ENCODE data around the gene HCN2. TPM values are rescaled to one million over a fixed set of nuclear protein-coding genes. Genes with fewer than 3 reads are reported as not detected.

HCN2 gene
- total RNA-seq, 1 donor: under 0.01 TPM

DNA sequence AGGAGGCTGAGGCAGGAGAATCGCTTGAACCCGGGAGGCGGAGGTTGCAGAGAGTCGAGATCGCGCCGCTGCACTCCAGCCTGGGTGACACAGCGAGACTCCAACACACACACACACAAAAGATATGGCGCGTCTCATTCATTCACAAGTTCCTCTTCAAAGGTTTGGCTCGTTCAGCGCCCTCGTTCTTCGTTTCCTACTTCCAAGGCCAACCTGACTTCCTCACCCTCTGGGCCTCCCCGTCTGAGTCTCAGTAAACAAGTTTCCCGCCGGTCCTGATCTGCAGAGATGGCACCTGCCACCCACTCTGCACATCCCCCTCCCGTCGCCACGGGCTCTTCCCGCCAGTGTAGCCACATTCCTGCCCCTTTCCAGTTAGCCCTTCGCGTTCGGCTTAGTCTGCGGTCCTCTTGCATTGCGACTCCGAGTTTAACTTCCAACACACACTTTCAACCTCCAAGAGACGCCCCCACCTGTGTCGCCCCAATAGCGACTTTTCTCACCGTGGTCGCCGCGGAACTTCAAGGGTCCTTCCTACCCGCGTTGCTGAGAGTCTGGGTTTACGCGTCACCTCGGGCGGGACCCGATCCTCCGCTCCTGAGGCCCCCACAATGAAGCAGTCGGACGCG is 18.6 kb upstream of the HCN2 start:
- DNase-seq (ENCODE audit: low read depth in 2 of 3, low spot score in 2 of 3): peak in 2 of 3 donors; percentile 69 to 78

DNA sequence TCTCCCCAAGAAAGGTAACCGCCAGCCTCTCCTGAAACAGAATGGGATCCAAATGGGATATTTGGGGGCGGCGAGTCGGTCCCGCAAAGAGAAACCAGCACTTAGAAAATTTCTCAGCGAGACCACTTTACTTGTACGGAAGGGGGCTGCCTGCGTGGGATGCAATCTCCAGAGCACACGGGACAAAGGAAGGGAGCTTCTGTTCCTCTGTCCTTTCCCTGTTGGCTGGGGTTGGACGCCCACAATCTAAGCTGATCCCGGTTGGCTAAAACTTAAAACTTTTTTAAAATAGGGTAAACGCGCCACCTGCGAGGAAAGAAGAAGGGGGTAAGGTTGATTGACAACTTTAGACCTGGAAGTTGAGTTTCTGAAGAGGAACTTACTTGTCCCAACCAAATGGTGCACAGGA is 18.1 kb upstream of the HCN2 start:
- DNase-seq (ENCODE audit: low read depth in 2 of 3, low spot score in 2 of 3): peak in 1 of 3 donors; percentile 60

GRCh38 chr19:572140-572742 is 17.4 kb upstream of the HCN2 start, which contains the start of gene BSG:
Gene BSG (plus strand): TSS chr19:572596. CDS start chr19:572635, 39 bp downstream.
- peak; percentile 98 to 99 (median 98) for DNase-seq (ENCODE audit: low read depth in 2 of 3, low spot score in 2 of 3)

DNA sequence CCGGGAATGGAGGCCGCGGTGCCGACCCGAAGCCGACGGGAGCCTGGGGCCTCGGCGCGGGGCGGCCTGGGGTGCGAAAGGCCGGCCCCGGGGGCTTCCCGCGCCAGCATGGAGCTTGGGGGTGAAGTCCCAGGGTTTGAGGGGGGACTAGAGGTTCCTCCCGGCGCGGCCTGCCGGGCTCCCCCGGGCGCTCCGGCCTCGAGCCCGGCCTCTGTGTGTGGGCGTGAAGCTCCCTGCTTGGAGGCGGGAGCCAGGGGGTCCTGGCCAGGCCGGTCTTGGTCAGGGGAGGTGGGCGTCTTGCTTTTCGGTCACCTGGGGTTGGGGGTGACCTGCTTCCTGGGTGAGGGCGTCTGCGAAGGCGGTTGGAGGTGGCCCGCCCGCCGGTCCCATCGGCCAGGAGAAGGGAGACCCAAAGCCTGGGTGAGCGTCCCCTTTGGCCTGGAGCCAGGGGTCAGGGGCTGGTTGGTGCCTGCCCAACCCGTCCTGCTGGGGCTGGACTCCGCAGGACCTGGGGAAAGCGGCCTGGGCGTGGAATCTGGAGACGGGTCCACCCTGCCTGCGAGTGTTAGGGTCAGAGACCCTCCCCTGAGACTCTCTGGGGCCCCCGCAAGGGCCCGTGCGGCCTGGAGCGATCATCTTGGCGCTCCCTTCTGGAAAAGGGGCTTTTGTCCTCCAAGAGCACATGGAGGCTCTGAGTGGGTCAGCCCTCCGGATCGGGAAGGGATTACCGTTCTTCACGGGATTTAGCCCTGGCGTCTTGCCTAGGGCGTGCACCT is 16.8 kb upstream of the HCN2 start:
- peak in 1 of 3 donors; percentile 21 for DNase-seq (ENCODE audit: low read depth in 2 of 3, low spot score in 2 of 3)

GRCh38 chr19:573519-573825 is 16.2 kb upstream of the HCN2 start:
- DNase-seq (ENCODE audit: low read depth in 2 of 3, low spot score in 2 of 3): no peak

- DNase-seq (ENCODE audit: low read depth in 2 of 3, low spot score in 2 of 3): no peak
These were observed 14.8 kb upstream of the HCN2 start for GRCh38 chr19:574658-575526.

DNA sequence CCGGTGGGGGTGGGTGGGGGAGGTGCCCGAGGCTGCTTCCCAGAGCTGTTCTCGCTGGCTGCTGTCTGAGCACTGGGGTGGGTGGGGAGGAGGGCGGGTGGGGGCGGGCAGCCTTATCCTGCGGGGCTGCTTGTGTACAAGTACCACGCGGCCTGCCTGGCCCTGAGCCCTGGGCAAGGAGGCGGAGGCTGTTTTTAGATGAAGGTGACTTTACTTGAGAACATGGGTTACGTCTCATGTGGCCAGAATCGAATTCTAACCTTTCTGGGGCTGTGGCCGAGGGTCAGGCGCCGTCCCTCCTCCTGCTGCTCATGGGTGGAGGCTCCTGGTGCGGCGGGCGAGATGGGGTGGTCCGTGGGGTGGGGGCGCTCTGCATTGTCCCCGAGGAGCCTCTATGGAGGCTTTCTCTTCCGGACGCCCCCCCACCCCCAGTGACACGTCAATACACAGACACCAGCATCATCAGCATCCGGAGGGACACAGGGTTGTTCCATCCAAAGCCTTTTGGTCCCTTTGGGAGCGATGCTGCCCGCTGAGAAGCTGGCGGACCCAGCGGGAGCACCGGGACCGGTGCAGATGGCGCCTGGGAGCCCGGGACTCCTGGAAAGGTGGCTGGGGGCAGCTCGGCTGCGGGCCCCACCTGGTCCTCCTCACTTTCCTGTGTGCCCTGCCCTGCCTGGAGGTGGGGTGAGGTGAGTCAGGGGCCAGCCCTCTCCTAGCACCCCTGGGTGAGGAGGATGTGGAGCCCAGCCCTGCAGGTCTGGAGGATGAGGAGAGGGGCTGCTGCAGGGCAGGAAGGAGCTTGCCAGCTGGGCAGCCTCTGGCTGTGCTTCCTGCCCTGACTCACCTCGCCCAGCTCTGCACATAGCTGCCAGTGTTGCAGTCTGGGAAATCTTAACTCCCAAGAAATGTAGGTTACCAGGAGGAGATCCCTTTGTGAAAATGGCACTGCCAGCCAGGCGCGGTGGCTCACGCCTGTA is 13.9 kb upstream of the HCN2 start:
- DNase-seq (ENCODE audit: low read depth in 2 of 3, low spot score in 2 of 3): no peak

- no peak for DNase-seq (ENCODE audit: low read depth in 2 of 3, low spot score in 2 of 3)
These were observed 12.8 kb upstream of the HCN2 start for GRCh38 chr19:576768-577438.

DNA sequence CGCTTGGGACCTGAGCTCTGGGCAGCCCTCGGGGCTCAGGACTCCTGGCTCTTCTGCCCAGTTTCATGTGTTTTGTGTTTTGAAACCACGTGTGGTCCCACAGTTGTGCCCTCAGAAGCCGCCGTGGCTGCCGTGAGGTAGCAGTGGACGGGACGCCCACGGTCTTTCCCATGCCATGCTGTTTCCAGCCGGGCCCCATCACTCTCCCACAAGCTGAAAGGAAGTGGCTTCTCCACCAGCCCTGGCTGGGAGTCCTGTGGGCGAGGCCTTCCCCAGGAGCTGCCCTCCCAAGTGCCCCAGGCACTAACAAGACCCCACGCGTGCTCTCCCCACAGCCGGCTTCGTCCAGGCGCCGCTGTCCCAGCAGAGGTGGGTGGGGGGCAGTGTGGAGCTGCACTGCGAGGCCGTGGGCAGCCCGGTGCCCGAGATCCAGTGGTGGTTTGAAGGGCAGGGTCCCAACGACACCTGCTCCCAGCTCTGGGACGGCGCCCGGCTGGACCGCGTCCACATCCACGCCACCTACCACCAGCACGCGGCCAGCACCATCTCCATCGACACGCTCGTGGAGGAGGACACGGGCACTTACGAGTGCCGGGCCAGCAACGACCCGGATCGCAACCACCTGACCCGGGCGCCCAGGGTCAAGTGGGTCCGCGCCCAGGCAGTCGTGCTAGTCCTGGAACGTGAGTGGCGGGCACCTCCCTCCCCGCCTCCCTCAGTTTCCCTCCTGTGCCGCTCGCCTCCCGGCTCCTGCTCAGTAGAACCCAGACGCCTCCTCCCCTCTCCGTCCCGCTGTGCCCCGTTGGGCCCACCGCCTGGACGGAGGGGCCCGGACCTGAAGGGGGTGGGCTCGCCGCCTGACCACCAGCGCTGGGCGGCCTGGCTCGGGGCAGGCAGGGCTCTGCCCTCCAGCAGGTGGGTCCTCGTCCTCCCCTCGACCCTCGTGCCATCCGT is 12.0 kb upstream of the HCN2 start:
- DNase-seq (ENCODE audit: low read depth in 2 of 3, low spot score in 2 of 3): no peak

DNA sequence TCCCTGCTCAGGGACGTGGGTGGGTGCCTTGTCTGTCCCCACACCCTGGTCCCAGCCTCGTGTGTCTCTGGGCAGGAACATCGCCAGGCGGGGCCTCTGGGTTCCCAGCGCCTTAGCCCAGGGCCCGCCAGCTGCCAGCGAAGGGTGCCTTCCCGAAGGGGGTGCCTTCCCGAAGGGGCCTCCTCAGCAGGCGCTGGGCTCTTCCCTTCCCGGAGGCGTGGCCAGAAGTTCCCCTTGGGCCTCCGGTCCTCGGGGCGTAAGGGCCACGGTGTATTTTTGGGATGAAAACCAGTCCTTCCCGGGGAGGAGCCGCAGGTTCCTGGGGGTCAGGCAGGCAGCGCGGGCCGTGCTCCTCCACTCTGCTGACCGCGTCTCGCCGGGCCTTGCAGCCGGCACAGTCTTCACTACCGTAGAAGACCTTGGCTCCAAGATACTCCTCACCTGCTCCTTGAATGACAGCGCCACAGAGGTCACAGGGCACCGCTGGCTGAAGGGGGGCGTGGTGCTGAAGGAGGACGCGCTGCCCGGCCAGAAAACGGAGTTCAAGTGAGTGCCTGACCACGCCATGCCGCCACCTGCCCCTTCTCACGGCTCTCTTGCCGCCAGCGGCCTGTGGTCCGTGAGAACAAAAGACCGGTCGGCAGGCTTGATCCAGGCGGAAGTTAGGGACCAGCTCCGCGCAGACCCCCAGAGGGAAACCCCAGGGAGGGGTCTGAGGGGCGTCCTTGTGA is 10.4 kb upstream of the HCN2 start:
- DNase-seq (ENCODE audit: low read depth in 2 of 3, low spot score in 2 of 3): no peak

- no peak for DNase-seq (ENCODE audit: low read depth in 2 of 3, low spot score in 2 of 3)
These were observed 9.9 kb upstream of the HCN2 start for GRCh38 chr19:579842-580155.

- DNase-seq (ENCODE audit: low read depth in 2 of 3, low spot score in 2 of 3): no peak
These were observed 9.3 kb upstream of the HCN2 start for GRCh38 chr19:580274-580835.

DNA sequence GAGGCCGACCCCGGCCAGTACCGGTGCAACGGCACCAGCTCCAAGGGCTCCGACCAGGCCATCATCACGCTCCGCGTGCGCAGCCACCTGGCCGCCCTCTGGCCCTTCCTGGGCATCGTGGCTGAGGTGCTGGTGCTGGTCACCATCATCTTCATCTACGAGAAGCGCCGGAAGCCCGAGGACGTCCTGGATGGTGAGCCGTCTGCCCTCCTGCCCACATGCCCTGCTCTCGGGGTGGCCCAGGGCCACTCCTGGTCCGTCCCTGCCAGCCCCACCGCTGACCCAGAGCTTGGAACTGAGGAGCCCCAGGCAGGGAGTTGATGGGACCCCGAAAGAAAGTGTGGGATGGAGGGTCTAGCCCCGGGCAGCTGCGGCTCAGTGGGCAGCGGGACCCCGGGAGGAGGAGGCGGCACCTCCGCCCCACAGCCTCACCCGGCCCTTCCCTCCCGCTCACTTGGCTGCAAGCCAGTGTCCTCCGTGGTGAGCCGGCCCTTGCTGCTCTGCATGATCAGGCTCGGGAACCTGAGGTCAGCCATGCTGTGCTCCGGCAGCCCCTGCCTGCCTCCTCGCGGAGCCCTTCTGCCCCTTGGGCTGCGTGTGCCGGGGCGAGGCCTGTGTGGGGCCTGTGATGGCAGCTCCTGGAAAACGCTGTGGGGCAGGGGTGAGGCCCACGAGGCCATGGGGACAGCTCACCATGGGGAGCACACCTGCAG is 8.1 kb upstream of the HCN2 start:
- DNase-seq (ENCODE audit: low read depth in 2 of 3, low spot score in 2 of 3): no peak

- DNase-seq (ENCODE audit: low read depth in 2 of 3, low spot score in 2 of 3): no peak
These were observed 7.0 kb upstream of the HCN2 start for GRCh38 chr19:582497-583197.

DNA sequence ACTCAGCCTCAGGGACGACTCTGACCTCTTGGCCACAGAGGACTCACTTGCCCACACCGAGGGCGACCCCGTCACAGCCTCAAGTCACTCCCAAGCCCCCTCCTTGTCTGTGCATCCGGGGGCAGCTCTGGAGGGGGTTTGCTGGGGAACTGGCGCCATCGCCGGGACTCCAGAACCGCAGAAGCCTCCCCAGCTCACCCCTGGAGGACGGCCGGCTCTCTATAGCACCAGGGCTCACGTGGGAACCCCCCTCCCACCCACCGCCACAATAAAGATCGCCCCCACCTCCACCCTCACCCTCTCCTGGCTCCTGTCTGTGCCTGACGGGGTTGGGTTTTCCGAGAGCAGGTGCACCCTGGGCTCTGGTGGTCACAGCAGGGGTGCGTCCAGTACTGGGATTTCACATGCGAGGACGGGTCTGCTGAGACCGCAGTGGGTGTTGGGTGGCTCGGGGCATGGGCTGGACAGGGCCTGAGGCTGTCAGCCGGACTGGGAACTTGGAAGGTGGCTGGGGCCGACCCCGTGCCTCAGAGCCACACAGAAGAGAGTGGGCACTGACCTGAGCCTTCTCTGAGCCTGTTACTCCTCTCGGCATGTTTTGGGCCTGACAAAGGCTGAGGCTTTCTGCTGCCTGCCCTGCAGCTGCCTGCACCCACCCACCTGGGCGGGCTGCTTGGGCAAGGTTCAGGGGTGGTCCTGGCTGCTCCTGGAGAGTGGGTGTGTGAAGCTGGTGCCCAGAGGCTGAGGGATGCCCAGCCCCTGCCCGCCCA is 6.3 kb upstream of the HCN2 start:
- no peak for DNase-seq (ENCODE audit: low read depth in 2 of 3, low spot score in 2 of 3)

- DNase-seq (ENCODE audit: low read depth in 2 of 3, low spot score in 2 of 3): no peak
These were observed 5.8 kb upstream of the HCN2 start for GRCh38 chr19:583968-584239.

All from hematopoietic multipotent progenitor cell (in vitro differentiated cells).